Neural cell (in vitro differentiated cells): ENCODE data around the gene FAM174C. TPM values are rescaled to one million over a fixed set of nuclear protein-coding genes. Genes with fewer than 3 reads are reported as not detected.
A peak's percentile ranks its signal among the peaks of the same experiment; 100 is the strongest.

Experiments
- H2AFZ ChIP-seq: fragments of 200-600, 300-800 bp; sonication (generic), shearing (Covaris generic); 2 replicates; pipeline ENCODE4 v1.6.0; 2014; ENCODE audit warnings: low read depth, mild to moderate bottlenecking, antibody characterized with exemption, low read length, moderate library complexity
- H3F3A ChIP-seq: fragments of 200-600 bp; shearing (Covaris generic); 2 replicates; pipeline ENCODE4 v1.6.1; 2016; ENCODE audit warnings: mild to moderate bottlenecking, moderate library complexity, mixed read lengths, antibody characterized with exemption, low read length; ENCODE audit not compliant: insufficient read depth, poor library complexity, severe bottlenecking
- H3K27ac ChIP-seq: fragments of 200-600, 300-800 bp; sonication (generic), shearing (Covaris generic); 2 replicates; pipeline ENCODE4 v1.5.1; 2014; ENCODE audit warnings: mild to moderate bottlenecking, low read length, moderate library complexity
- H3K27me3 ChIP-seq: fragments of 300-800, 200-600 bp; sonication (generic), shearing (Covaris generic); 2 replicates; pipeline ENCODE4 v1.6.0; 2014; ENCODE audit warnings: mild to moderate bottlenecking, low read depth, low read length, moderate library complexity; ENCODE audit not compliant: insufficient read depth
- H3K36me3 ChIP-seq: fragments of 300-800, 200-600 bp; sonication (generic), shearing (Covaris generic); 2 replicates; pipeline ENCODE4 v1.5.1; 2014; ENCODE audit warnings: mild to moderate bottlenecking, antibody characterized with exemption, low read length, moderate library complexity; ENCODE audit not compliant: insufficient read depth
- H3K4me2 ChIP-seq: fragments of 300-800, 200-600 bp; sonication (generic), shearing (Covaris generic); 2 replicates; pipeline ENCODE4 v1.6.0; 2014; ENCODE audit warnings: mild to moderate bottlenecking, low read length
- H3K4me3 ChIP-seq: fragments of 300-800, 200-600 bp; sonication (generic), shearing (Covaris generic); 2 replicates; pipeline ENCODE4 v1.5.1; 2014; ENCODE audit warnings: mild to moderate bottlenecking, low read length, moderate library complexity
- H3K79me2 ChIP-seq: fragments of 200-600 bp; shearing (Covaris generic); replicated peaks from 2 replicates; pipeline ENCODE4 v1.6.0; 2014; ENCODE audit warnings: mild to moderate bottlenecking, low read length, moderate library complexity; ENCODE audit not compliant: insufficient read depth
- H3K9ac ChIP-seq: fragments of 300-800, 200-600 bp; sonication (generic), shearing (Covaris generic); 2 replicates; pipeline ENCODE4 v1.6.1; 2016; ENCODE audit warnings: mild to moderate bottlenecking, low read length, mixed read lengths
- H3K9me2 ChIP-seq: fragments of 200-600 bp; shearing (Covaris generic); 2 replicates; pipeline ENCODE4 v1.6.1; 2016; ENCODE audit warnings: mild to moderate bottlenecking, low read length, mixed read lengths; ENCODE audit not compliant: insufficient read depth
- H3K9me3 ChIP-seq: fragments of 200-600, 300-800 bp; sonication (generic), shearing (Covaris generic); 2 replicates; pipeline ENCODE4 v1.6.1; 2016; ENCODE audit warnings: mild to moderate bottlenecking, mixed run types, low read length, moderate library complexity, mixed read lengths
- H4K20me1 ChIP-seq: fragments of 200-600 bp; shearing (Covaris generic); 2 replicates; pipeline ENCODE4 v1.6.1; 2016; ENCODE audit warnings: mild to moderate bottlenecking, mixed run types; ENCODE audit not compliant: insufficient read depth
- EP300 ChIP-seq: fragments of 450-650 bp; conservative IDR thresholded peaks from 2 replicates; pipeline ENCODE4 v1.6.1; 2014; ENCODE audit warnings: antibody characterized with exemption, mild to moderate bottlenecking, moderate library complexity; ENCODE audit not compliant: poor library complexity, severe bottlenecking
- EZH2 ChIP-seq: fragments of 200-600, 300-800 bp; shearing (Covaris generic), sonication (generic); IDR thresholded peaks from 2 replicates; pipeline ENCODE4 v1.6.1; 2014; ENCODE audit warnings: antibody characterized with exemption, low read length, borderline replicate concordance, mild to moderate bottlenecking; ENCODE audit not compliant: insufficient read depth, poor library complexity, severe bottlenecking
- MXI1 ChIP-seq: fragments of 450-650 bp; conservative IDR thresholded peaks from 2 replicates; pipeline ENCODE4 v1.6.1; 2014; ENCODE audit warnings: antibody characterized with exemption, mild to moderate bottlenecking; ENCODE audit not compliant: poor library complexity, severe bottlenecking
- POLR2AphosphoS5 ChIP-seq: IDR thresholded peaks from 2 replicates; pipeline ENCODE4 v1.6.1; 2012
- RAD21 ChIP-seq: fragments of 450-650 bp; conservative IDR thresholded peaks from 2 replicates; pipeline ENCODE4 v1.6.1; 2014; ENCODE audit warnings: antibody characterized with exemption, mild to moderate bottlenecking, moderate library complexity
- SMC3 ChIP-seq: fragments of 450-650 bp; conservative IDR thresholded peaks from 2 replicates; pipeline ENCODE4 v1.6.1; 2014; ENCODE audit warnings: antibody characterized with exemption, mild to moderate bottlenecking, moderate library complexity; ENCODE audit not compliant: poor library complexity
- TAF1 ChIP-seq: IDR thresholded peaks from 2 replicates; pipeline ENCODE4 v1.6.1; 2012; ENCODE audit warnings: low read depth
- polyA plus RNA-seq: library from polyadenylated mRNA; depleted of rRNA; stranded (reverse); fragments of >200 nt; gene quantifications from 2 replicates; pipeline ENCODE4 v1.2.3, GENCODE V29; 2014
- TF ChIP-seq, protein P1 (sequence below): IDR thresholded peaks from 2 replicates; pipeline ENCODE4 v1.6.1; 2012; ENCODE audit warnings: borderline replicate concordance
- TF ChIP-seq, protein P2 (sequence below): fragments of 450-650 bp; IDR thresholded peaks from 2 replicates; pipeline ENCODE4 v1.5.1; 2014; ENCODE audit warnings: antibody characterized with exemption, mild to moderate bottlenecking, moderate library complexity; ENCODE audit not compliant: poor library complexity, severe bottlenecking

The FAM174C gene
- polyA plus RNA-seq, 1 donor from 2014 or later, result 28.4 TPM

DNA sequence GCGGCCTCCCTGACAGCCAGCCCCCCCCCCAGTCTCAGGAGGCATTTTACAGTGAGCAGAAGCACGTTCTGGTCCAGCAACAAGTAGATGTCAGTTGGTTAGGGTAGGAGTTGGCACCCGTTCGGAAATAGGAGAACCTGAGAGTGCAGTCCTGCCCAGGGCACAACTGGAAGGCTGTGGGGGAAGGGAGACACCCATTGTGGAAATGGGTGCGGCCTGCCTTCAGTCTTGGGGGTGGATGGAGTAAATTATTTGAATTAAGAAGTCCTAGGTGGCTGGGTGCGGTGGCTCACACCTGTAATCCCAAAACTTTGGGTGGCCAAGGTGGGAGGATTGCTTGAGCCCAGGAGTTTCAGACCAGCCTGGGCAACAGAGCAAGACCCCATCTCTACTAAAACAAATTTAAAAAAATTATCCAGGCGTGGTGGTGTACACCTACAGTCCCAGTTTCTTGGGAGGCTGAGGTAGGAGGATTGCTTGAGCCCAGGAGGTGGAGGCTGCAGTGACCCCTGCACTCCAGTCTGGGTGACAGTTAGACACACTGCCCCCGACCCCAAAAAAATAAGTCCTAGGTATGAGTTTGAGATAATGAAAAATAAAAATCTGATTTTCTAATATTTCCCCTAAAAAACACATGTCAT lies 5.0 kb upstream of the FAM174C start:
- no peaks in the 10 kb centered on the region for H3K27me3 ChIP-seq
- H4K20me1 ChIP-seq, result peaks cover 20% of the 10 kb centered on the region
- peak overlapping the region; percentile 90 for H3K9ac ChIP-seq
- no peak overlapping the region for H2AFZ ChIP-seq
- H3K79me2 ChIP-seq, result peaks cover 35% of the 10 kb centered on the region
- H3K9me2 ChIP-seq, result no peaks in the 10 kb centered on the region
- H3K36me3 ChIP-seq, result peaks cover 5% of the 10 kb centered on the region
- no peaks in the 10 kb centered on the region for H3F3A ChIP-seq
- peak overlapping the region; percentile 99 for H3K4me2 ChIP-seq
- no peaks in the 10 kb centered on the region for H3K9me3 ChIP-seq
- H3K27ac ChIP-seq, result peak overlapping the region; percentile 82
- H3K4me3 ChIP-seq, result peak overlapping the region; percentile 71
- TF ChIP-seq MXI1, result no peak
- TF ChIP-seq EZH2, result no peak
- TF ChIP-seq, protein P1, sequence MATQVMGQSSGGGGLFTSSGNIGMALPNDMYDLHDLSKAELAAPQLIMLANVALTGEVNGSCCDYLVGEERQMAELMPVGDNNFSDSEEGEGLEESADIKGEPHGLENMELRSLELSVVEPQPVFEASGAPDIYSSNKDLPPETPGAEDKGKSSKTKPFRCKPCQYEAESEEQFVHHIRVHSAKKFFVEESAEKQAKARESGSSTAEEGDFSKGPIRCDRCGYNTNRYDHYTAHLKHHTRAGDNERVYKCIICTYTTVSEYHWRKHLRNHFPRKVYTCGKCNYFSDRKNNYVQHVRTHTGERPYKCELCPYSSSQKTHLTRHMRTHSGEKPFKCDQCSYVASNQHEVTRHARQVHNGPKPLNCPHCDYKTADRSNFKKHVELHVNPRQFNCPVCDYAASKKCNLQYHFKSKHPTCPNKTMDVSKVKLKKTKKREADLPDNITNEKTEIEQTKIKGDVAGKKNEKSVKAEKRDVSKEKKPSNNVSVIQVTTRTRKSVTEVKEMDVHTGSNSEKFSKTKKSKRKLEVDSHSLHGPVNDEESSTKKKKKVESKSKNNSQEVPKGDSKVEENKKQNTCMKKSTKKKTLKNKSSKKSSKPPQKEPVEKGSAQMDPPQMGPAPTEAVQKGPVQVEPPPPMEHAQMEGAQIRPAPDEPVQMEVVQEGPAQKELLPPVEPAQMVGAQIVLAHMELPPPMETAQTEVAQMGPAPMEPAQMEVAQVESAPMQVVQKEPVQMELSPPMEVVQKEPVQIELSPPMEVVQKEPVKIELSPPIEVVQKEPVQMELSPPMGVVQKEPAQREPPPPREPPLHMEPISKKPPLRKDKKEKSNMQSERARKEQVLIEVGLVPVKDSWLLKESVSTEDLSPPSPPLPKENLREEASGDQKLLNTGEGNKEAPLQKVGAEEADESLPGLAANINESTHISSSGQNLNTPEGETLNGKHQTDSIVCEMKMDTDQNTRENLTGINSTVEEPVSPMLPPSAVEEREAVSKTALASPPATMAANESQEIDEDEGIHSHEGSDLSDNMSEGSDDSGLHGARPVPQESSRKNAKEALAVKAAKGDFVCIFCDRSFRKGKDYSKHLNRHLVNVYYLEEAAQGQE, result no peak
- TF ChIP-seq POLR2AphosphoS5, result no peak
- no peak for TF ChIP-seq EP300
- TF ChIP-seq, protein P2, sequence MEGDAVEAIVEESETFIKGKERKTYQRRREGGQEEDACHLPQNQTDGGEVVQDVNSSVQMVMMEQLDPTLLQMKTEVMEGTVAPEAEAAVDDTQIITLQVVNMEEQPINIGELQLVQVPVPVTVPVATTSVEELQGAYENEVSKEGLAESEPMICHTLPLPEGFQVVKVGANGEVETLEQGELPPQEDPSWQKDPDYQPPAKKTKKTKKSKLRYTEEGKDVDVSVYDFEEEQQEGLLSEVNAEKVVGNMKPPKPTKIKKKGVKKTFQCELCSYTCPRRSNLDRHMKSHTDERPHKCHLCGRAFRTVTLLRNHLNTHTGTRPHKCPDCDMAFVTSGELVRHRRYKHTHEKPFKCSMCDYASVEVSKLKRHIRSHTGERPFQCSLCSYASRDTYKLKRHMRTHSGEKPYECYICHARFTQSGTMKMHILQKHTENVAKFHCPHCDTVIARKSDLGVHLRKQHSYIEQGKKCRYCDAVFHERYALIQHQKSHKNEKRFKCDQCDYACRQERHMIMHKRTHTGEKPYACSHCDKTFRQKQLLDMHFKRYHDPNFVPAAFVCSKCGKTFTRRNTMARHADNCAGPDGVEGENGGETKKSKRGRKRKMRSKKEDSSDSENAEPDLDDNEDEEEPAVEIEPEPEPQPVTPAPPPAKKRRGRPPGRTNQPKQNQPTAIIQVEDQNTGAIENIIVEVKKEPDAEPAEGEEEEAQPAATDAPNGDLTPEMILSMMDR, result no peak
- no peak for TF ChIP-seq TAF1
- no peak for TF ChIP-seq RAD21
- TF ChIP-seq SMC3, result no peak

DNA sequence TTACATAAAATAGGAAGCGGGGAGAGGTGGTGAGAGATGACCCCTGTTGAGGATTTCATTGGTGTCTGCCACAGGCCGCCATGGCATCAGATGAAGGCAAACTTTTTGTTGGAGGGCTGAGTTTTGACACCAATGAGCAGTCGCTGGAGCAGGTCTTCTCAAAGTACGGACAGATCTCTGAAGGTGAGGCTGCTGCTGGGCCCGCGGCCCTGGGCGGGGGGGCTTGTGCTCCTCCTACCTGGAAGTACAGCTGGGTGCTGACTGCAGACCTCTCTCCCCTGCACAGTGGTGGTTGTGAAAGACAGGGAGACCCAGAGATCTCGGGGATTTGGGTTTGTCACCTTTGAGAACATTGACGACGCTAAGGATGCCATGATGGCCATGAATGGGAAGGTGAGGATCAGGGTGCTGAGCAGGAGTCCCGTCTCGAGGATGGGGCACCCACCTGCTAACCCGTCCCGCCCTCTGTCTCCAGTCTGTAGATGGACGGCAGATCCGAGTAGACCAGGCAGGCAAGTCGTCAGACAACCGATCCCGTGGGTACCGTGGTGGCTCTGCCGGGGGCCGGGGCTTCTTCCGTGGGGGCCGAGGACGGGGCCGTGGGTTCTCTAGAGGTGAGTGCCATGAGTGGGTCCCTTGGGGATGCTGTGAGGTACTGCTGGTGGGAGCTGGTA lies 4.3 kb upstream of the FAM174C start:
- Histone ChIP-seq H3K9me3 (no peaks in the 10 kb centered on the region), H3F3A (no peaks in the 10 kb centered on the region), H3K9ac (peak overlapping the region; percentile 90), H3K79me2 (peaks cover 35% of the 10 kb centered on the region), H3K9me2 (no peaks in the 10 kb centered on the region), H4K20me1 (peaks cover 20% of the 10 kb centered on the region), H3K36me3 (peaks cover 5% of the 10 kb centered on the region), H3K27ac (peak overlapping the region; percentile 82), H3K27me3 (no peaks in the 10 kb centered on the region), H2AFZ (no peak overlapping the region), H3K4me3 (peak overlapping the region; percentile 71), H3K4me2 (peak overlapping the region; percentile 99)
- TF ChIP-seq, protein P1, result no peak
- TF ChIP-seq SMC3, result no peak
- no peak for TF ChIP-seq EZH2
- no peak for TF ChIP-seq MXI1
- no peak for TF ChIP-seq EP300
- no peak for TF ChIP-seq TAF1
- no peak for TF ChIP-seq POLR2AphosphoS5
- TF ChIP-seq, protein P2, result no peak
